ENCODE measurements around the gene IFIT1B. TPM values are rescaled to one million over a fixed set of nuclear protein-coding genes. Genes with fewer than 3 reads are reported as not detected.
"Not testable (repeated sequence)": the region's sequence is repeated elsewhere in the genome, so short reads cannot be mapped to it uniquely, and the experiment has no call there.

The IFIT1B gene
- polyA plus RNA-seq (ENCODE audit: insufficient read length in 3 of 3) = under 1 TPM; 0.11 to 0.14 (median 0.12) TPM

- no peak for DNase-seq (ENCODE audit: low read depth in 3 of 3, low spot score in 2 of 3)
Measured at GRCh38 chr10:89377705-89378637, at the start of gene IFIT1B. Gene IFIT1B, plus strand, starts transcription at chr10:89378056. Its CDS starts 80 bp downstream, at chr10:89378136.

DNA sequence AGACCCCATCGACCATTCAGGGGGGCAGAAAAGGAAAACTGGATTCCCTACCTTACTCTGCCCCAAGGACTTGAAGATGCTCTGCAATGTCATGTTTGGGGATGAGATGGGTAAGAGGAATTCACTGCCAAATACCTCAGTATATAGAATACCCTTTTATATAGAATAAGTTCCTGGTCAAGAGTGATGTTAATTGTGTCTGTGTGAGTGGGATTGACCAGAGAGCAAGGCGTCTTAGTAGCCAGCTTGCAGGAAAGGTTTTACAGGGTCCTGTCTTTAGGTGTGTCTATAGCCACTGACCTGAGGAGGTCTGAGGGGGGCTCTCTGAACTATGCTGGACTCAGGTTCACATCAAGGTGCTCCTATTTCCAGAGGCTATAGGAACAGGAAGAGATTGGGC, 48.7 kb upstream of the IFIT1B start:
- DNase-seq (ENCODE audit: low read depth in 3 of 3, low spot score in 2 of 3) = no peak

DNA sequence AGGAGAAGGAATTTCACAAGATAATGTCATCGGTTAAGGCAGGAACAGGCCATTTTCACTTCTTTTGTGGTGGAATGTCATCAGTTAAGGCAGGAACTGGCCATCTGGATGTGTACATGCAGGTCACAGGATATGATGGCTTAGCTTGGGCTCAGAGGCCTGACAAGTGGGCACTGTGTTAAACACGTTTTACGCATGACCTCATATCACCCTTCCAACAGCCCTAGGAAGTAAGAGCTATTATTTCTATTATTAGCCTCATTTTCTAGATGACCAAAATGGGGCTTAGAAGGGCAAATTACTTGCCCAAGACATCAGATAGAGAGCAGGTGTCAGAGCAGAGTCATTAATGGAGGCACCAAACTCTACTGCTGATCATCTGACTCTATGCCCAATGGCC, 47.8 kb upstream of the IFIT1B start:
- DNase-seq (ENCODE audit: low read depth in 3 of 3, low spot score in 2 of 3) = not testable (repeated sequence)

GRCh38 chr10:89330537-89331212, 47.2 kb upstream of the IFIT1B start:
- DNase-seq (ENCODE audit: low read depth in 3 of 3, low spot score in 2 of 3) = no peak

DNA sequence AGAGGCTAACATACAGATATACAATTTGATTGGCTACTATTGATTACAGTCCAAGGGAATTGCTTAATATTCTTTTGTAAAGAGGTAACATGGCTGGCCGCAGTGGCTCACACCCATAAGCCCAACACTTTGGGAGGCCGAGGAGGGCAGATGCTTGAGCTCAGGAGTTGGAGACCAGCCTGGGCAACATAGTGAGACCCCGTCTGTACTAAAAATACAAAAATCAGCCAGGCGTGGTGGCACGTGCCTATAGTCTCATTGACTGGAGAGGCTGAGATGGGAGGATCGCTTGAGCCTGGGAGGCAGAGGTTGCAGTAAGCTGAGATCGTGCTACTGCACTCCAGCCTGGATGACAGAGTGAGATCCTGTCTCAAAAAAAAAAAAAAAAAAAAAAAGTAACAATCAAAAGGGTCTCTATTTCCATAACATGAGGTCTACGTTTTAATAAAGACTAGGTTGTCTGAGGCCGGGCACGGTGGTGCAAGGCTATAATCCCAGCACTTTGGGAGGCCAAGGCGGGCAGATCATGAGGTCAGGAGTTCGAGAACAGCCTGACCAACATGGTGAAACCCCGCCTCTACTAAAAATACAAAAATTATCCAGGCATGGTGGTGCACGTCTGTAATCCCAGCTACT, 46.3 kb upstream of the IFIT1B start:
- not testable (repeated sequence) for DNase-seq (ENCODE audit: low read depth in 3 of 3, low spot score in 2 of 3)

- DNase-seq (ENCODE audit: low read depth in 3 of 3, low spot score in 2 of 3) = no peak
Measured at GRCh38 chr10:89332123-89332633, 45.7 kb upstream of the IFIT1B start.

GRCh38 chr10:89335226-89335625, 42.6 kb upstream of the IFIT1B start:
- DNase-seq (ENCODE audit: low read depth in 3 of 3, low spot score in 2 of 3) = no peak

DNA sequence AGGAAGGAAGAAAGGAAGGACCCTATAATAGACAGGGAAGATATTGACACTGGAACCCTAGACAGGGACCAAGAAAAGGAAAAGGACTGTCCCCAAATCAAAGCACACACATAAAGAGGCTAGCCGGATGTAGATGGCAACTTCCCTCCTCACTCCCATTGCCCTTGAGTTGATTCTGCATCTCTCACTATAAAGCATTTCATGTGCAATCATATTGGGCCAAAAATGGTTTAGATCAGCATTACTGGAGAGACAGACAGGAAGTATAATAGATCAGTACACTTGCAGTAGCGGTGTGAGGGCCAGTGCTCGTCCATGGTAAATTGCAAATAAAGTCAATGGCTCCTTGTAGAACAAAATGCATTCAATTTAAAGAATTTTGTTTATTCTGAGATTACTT, 41.6 kb upstream of the IFIT1B start:
- no peak for DNase-seq (ENCODE audit: low read depth in 3 of 3, low spot score in 2 of 3)

DNA sequence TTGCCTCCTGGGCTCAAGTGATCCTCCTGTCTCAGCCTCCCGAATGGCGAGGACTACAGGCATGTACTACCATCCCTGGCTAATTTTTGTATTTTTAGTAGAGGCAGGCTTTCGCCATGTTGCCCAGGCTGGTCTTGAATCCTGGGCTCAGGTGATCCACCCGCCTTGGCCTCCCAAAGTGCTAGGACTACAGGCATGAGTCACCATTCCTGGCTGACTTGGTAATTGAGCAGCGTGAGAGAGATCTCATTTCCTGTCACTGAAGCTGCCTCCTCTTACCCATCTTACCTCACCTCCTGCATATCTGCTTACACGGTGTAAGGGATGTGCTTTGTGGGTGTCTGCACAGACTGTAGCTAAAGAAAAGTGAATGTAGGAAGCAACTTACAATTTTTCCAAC, 40.4 kb upstream of the IFIT1B start:
- no peak for DNase-seq (ENCODE audit: low read depth in 3 of 3, low spot score in 2 of 3)

DNA sequence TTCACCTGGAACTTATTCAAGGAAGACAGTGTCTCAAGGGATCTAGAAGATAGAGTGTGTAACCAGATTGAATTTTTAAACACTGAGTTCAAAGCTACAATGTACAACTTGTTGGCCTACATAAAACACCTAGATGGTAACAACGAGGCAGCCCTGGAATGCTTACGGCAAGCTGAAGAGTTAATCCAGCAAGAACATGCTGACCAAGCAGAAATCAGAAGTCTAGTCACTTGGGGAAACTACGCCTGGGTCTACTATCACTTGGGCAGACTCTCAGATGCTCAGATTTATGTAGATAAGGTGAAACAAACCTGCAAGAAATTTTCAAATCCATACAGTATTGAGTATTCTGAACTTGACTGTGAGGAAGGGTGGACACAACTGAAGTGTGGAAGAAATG, 39.1 kb upstream of the IFIT1B start:
- DNase-seq (ENCODE audit: low read depth in 3 of 3, low spot score in 2 of 3) = no peak

DNA sequence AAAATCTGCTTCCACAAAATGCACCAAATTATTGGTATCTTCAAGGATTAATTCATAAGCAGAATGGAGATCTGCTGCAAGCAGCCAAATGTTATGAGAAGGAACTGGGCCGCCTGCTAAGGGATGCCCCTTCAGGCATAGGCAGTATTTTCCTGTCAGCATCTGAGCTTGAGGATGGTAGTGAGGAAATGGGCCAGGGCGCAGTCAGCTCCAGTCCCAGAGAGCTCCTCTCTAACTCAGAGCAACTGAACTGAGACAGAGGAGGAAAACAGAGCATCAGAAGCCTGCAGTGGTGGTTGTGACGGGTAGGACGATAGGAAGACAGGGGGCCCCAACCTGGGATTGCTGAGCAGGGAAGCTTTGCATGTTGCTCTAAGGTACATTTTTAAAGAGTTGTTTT, 38.0 kb upstream of the IFIT1B start:
- DNase-seq (ENCODE audit: low read depth in 3 of 3, low spot score in 2 of 3) = no peak

- no peak for DNase-seq (ENCODE audit: low read depth in 3 of 3, low spot score in 2 of 3)
Measured at GRCh38 chr10:89341649-89342048, 36.2 kb upstream of the IFIT1B start.

- DNase-seq (ENCODE audit: low read depth in 3 of 3, low spot score in 2 of 3) = no peak
Measured at GRCh38 chr10:89342206-89342958, 35.5 kb upstream of the IFIT1B start.

- DNase-seq (ENCODE audit: low read depth in 3 of 3, low spot score in 2 of 3) = no peak
Measured at GRCh38 chr10:89343089-89343767, 34.6 kb upstream of the IFIT1B start.

DNA sequence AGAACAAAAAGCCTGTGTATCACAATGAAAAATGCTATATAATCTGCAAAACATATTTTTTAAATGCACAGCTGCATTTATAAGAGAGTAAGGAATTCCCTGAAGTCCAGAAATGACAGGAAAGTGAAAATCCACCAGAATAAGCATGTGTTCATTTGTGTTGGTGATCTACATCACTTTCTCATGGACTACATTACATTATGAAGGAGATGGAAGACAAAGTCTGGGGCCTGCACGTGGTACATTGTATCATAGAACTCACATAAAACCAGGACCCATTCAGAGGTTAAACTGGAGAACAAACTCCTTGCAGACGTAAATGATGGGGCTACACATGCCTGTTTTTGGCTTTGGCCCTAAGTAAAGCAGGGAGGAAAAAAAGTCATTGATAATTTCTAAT, 33.7 kb upstream of the IFIT1B start:
- DNase-seq (ENCODE audit: low read depth in 3 of 3, low spot score in 2 of 3) = no peak

DNA sequence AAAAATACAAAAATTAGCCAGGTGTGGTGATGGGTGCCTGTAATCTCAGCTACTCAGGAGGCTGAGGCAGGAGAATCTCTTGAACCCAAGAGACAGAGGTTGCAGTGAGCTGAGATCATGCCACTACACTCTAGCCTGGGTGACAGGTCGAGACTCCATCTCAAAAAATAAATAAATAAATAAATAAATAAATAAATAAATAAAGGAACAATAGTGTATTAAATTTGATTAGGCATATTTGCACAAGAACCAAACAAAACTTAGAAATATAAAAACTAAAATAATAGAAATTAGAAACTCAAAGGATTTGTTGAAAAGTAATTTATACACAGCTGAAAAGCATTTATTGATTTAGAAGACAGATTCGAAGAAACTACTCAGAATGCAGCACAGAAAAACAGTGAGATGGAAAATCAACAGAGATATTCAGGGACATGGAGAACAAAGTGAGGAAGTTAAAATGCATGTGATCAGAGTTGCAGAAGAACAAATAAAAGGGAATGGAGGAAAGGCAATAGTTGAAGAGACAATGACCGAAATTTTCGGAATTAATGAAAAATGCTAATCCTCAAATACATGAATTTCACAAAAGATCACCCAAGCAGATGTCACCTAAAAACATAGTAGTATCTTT, 32.4 kb upstream of the IFIT1B start:
- DNase-seq (ENCODE audit: low read depth in 3 of 3, low spot score in 2 of 3) = no peak

DNA sequence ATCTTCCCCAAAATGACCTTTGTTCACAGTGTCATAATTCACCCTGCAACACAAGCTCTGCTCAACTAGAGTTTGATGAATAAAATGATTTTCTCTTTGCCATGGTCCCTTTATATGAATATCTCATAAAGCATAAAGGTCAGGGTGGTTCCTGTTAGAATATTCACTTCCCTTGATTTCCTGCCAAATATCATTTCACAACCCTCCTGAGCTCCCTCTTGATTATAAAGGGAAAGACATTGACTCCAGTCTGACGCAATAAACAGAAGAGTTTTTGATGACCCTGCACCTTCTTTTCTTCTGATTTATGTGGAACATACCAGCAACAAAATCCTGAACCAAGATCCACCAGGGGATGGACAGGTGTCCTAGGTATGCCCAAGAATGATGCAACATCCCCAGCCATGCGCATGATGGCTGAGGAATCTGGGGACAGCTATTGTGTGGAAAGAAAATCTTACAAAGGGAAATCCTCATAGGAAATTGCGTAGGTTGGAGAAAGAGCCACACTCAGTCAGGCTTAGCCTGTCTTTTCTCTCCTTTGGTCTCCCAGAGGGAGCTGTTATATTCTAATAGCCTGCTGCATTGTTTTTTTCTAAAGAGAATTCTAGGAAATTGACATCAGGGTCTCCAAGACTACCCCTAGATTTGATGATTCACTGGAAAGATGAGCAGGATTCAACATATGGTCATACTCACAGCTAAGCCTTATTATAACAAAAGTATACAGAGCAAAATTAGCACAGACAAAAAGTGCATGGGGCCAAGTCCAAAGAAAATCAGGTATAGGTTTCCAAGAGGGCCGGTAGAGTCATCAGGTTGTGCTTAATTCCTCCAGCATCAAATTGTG, 31.2 kb upstream of the IFIT1B start:
- DNase-seq (ENCODE audit: low read depth in 3 of 3, low spot score in 2 of 3) = no peak

GRCh38 chr10:89347701-89348457, 30.0 kb upstream of the IFIT1B start:
- no peak for DNase-seq (ENCODE audit: low read depth in 3 of 3, low spot score in 2 of 3)
